Ishikawa (cell line): ENCODE results near the gene CHMP6.

Source experiments
- CEBPB ChIP-seq: IDR thresholded peaks from 2 replicates; pipeline ENCODE4 v1.6.1; 2012
- CREB1 ChIP-seq: IDR thresholded peaks from 2 replicates; pipeline ENCODE4 v1.6.1; 2012; ENCODE audit warnings: low read depth
- EGR1 ChIP-seq: IDR thresholded peaks from 2 replicates; pipeline ENCODE4 v1.6.1; 2012
- EP300 ChIP-seq: IDR thresholded peaks from 2 replicates; pipeline ENCODE4 v1.6.1; 2012; ENCODE audit warnings: borderline replicate concordance
- FOXM1 ChIP-seq: IDR thresholded peaks from 2 replicates; pipeline ENCODE4 v1.6.1; 2012; ENCODE audit warnings: low read depth, borderline replicate concordance
- MAX ChIP-seq: IDR thresholded peaks from 2 replicates; pipeline ENCODE4 v1.6.1; 2012
- NFIC ChIP-seq: IDR thresholded peaks from 2 replicates; pipeline ENCODE4 v1.6.1; 2012
- RAD21 ChIP-seq: IDR thresholded peaks from 2 replicates; pipeline ENCODE4 v1.6.1; 2012; ENCODE audit warnings: low read depth
- TAF1 ChIP-seq: IDR thresholded peaks from 2 replicates; pipeline ENCODE4 v1.6.1; 2012; ENCODE audit warnings: low read depth, mild to moderate bottlenecking
- TCF12 ChIP-seq: IDR thresholded peaks from 2 replicates; pipeline ENCODE4 v1.6.1; 2012; ENCODE audit warnings: low read depth
- TEAD4 ChIP-seq: IDR thresholded peaks from 2 replicates; pipeline ENCODE4 v1.6.1; 2012
- YY1 ChIP-seq: IDR thresholded peaks from 2 replicates; pipeline ENCODE4 v1.6.1; 2012; ENCODE audit warnings: low read depth
- ZBTB7A ChIP-seq: IDR thresholded peaks from 2 replicates; pipeline ENCODE4 v1.6.1; 2012; ENCODE audit warnings: low read depth
- TF ChIP-seq, protein P1 (sequence below): IDR thresholded peaks from 2 replicates; pipeline ENCODE4 v1.6.1; 2012; ENCODE audit warnings: low read depth, mild to moderate bottlenecking
- TF ChIP-seq, protein P2 (sequence below): IDR thresholded peaks from 2 replicates; pipeline ENCODE4 v1.6.1; 2012

Gene CHMP6

DNA sequence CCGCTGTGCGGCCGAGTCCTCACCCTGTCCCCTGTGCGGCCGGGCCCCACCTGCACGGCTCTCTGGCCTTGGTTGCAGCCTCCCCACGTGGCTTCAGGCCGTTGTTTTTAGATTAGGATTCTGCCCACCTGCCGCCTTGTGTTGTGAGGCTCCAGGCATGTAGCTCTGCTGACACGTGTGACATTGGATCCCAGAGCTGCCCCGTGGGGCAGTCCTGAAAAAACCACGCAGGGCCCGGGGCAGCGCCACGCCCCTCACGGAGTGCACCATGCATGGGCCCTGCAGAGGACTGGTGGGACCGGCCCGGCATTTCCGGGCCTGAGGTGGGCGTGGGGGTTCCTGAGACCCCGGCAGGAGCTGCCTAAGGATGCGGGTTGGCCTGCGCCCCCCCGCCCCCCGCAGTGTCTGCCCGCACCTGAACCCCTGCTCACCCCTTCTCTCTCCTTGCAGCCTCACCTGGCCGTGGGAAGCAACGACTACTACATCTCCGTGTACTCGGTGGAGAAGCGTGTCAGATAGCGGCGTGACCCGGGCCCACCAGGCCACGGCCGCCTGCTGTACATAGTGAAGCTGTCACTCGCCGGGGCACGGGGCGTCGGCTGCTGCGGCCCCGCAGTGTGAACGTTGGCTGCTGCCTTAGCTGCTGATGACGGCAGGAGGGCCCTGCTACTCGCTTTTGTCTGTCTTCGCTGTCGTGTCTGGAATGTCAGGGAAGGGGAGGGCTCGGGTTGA, 27.7 kb upstream of the CHMP6 start:
- TF ChIP-seq FOXM1 (no peak), TCF12 (no peak), YY1 (no peak), MAX (no peak), NFIC (no peak), EP300 (no peak), EGR1 (no peak), ZBTB7A (no peak), RAD21 (no peak), TAF1 (no peak), CREB1 (no peak), TEAD4 (no peak)

DNA sequence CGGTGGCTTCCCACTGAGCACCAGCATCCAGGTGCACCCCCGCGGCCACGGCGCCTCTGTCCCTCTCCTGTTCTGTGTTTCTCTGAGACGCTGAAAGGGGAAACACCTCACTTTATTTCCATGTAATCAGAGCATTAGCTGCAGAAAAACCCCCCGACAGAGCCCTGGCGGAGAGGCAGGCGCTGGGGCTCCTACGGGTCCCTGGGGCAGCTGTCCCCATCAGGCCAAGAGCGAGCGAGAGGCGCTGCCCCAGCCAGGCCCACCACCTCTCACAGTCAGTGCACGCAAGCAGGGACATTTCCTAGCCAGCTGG, 27.1 kb upstream of the CHMP6 start:
- TF ChIP-seq TEAD4 (no peak), EGR1 (no peak), MAX (no peak), FOXM1 (no peak), ZBTB7A (no peak), CEBPB (no peak), NFIC (no peak), EP300 (no peak), RAD21 (no peak), CREB1 (no peak), TAF1 (no peak), YY1 (no peak), TCF12 (no peak)
- TF ChIP-seq, protein P1, sequence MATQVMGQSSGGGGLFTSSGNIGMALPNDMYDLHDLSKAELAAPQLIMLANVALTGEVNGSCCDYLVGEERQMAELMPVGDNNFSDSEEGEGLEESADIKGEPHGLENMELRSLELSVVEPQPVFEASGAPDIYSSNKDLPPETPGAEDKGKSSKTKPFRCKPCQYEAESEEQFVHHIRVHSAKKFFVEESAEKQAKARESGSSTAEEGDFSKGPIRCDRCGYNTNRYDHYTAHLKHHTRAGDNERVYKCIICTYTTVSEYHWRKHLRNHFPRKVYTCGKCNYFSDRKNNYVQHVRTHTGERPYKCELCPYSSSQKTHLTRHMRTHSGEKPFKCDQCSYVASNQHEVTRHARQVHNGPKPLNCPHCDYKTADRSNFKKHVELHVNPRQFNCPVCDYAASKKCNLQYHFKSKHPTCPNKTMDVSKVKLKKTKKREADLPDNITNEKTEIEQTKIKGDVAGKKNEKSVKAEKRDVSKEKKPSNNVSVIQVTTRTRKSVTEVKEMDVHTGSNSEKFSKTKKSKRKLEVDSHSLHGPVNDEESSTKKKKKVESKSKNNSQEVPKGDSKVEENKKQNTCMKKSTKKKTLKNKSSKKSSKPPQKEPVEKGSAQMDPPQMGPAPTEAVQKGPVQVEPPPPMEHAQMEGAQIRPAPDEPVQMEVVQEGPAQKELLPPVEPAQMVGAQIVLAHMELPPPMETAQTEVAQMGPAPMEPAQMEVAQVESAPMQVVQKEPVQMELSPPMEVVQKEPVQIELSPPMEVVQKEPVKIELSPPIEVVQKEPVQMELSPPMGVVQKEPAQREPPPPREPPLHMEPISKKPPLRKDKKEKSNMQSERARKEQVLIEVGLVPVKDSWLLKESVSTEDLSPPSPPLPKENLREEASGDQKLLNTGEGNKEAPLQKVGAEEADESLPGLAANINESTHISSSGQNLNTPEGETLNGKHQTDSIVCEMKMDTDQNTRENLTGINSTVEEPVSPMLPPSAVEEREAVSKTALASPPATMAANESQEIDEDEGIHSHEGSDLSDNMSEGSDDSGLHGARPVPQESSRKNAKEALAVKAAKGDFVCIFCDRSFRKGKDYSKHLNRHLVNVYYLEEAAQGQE, result no peak
- TF ChIP-seq, protein P2, sequence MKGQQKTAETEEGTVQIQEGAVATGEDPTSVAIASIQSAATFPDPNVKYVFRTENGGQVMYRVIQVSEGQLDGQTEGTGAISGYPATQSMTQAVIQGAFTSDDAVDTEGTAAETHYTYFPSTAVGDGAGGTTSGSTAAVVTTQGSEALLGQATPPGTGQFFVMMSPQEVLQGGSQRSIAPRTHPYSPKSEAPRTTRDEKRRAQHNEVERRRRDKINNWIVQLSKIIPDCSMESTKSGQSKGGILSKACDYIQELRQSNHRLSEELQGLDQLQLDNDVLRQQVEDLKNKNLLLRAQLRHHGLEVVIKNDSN, result no peak

- TF ChIP-seq, protein P2, result no peak
- TF ChIP-seq, protein P1, result no peak
- no peak for TF ChIP-seq CEBPB
- no peak for TF ChIP-seq EGR1
- no peak for TF ChIP-seq TCF12
- TF ChIP-seq TAF1, result no peak
- no peak for TF ChIP-seq NFIC
- no peak for TF ChIP-seq MAX
Observed at GRCh38 chr17:80964859-80965580, 26.6 kb upstream of the CHMP6 start.

GRCh38 chr17:80965606-80966005, 26.0 kb upstream of the CHMP6 start:
- TF ChIP-seq CEBPB, result no peak
- TF ChIP-seq RAD21, result no peak
- no peak for TF ChIP-seq YY1
- TF ChIP-seq, protein P2, result no peak
- no peak for TF ChIP-seq ZBTB7A
- TF ChIP-seq TCF12, result no peak
- TF ChIP-seq TEAD4, result no peak
- no peak for TF ChIP-seq EGR1
- TF ChIP-seq FOXM1, result no peak
- no peak for TF ChIP-seq CREB1
- TF ChIP-seq EP300, result no peak
- TF ChIP-seq, protein P1, result no peak
- TF ChIP-seq MAX, result no peak
- TF ChIP-seq TAF1, result no peak
- no peak for TF ChIP-seq NFIC
